A673 (cell line): ENCODE data around the gene C3orf62.

Source experiments
- EZH2 ChIP-seq: fragments of 200-600 bp; sonication (generic); IDR thresholded peaks from 2 replicates; pipeline ENCODE4 v1.6.1; 2017; ENCODE audit warnings: borderline replicate concordance, low read depth, mild to moderate bottlenecking, mixed read lengths, antibody characterized with exemption, low read length; ENCODE audit not compliant: poor library complexity, severe bottlenecking
- TF ChIP-seq, protein P1 (sequence below): fragments of 300-800, 200-600 bp; sonication (generic); conservative IDR thresholded peaks from 2 replicates; pipeline ENCODE4 v1.5.1; 2017; ENCODE audit warnings: low read depth, mild to moderate bottlenecking, antibody characterized with exemption, low read length, moderate library complexity, mixed read lengths

DNA sequence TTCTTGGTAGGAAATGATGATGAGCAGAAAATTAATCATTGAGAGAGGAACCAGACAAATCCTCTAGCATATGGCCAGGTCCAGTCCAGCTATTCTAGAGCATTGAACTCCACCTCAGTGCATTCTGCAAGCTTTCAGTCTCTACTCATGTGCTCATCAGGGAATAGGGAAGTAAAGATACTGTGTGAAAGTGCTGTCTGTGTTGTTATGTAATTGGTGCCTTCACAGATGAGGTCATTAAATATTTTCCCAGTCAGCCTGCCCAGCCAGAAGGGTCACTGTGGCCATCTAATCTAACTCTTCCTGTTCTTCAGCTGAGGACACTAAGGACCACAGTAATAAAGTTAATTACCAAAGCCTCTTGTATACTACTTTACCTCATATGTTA lies 28.2 kb downstream of the C3orf62 start:
- TF ChIP-seq, protein P1, sequence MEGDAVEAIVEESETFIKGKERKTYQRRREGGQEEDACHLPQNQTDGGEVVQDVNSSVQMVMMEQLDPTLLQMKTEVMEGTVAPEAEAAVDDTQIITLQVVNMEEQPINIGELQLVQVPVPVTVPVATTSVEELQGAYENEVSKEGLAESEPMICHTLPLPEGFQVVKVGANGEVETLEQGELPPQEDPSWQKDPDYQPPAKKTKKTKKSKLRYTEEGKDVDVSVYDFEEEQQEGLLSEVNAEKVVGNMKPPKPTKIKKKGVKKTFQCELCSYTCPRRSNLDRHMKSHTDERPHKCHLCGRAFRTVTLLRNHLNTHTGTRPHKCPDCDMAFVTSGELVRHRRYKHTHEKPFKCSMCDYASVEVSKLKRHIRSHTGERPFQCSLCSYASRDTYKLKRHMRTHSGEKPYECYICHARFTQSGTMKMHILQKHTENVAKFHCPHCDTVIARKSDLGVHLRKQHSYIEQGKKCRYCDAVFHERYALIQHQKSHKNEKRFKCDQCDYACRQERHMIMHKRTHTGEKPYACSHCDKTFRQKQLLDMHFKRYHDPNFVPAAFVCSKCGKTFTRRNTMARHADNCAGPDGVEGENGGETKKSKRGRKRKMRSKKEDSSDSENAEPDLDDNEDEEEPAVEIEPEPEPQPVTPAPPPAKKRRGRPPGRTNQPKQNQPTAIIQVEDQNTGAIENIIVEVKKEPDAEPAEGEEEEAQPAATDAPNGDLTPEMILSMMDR, result no peak
- no peak for TF ChIP-seq EZH2
